ENCODE data around the gene MACROD2. TPM values are rescaled to one million over a fixed set of nuclear protein-coding genes. Genes with fewer than 3 reads are reported as not detected.

Gene MACROD2
- polyA plus RNA-seq, 6 donors from 2014 or later: 27.2 to 49.3 (median 36.4) TPM

- Mint-ChIP-seq H3K4me1 (no peaks in the 10 kb centered on the region), H3K27me3 (no peaks in the 10 kb centered on the region), H3K27ac (no peak overlapping the region), H3K4me3 (no peak overlapping the region), H3K9me3 (peaks cover 0 to 6% (median 1%) of the 10 kb centered on the region in 7 donors), H3K36me3 (no peaks in the 10 kb centered on the region)
- ATAC-seq (ENCODE audit: low read depth in 2 of 2) (no peak), DNase-seq (no peak)
Observed at GRCh38 chr20:14932040-14932439, 936.7 kb downstream of the MACROD2 start.

GRCh38 chr20:14935285-14935684, 940.0 kb downstream of the MACROD2 start:
- no peaks in the 10 kb centered on the region for H3K36me3 Mint-ChIP-seq
- no peak overlapping the region for H3K27ac Mint-ChIP-seq
- peaks cover under 1 to 13% (median 6%) of the 10 kb centered on the region in 7 donors for H3K9me3 Mint-ChIP-seq
- ATAC-seq (ENCODE audit: low read depth in 2 of 2): no peak
- H3K4me1 Mint-ChIP-seq: no peaks in the 10 kb centered on the region
- H3K4me3 Mint-ChIP-seq: no peak overlapping the region
- H3K27me3 Mint-ChIP-seq: no peaks in the 10 kb centered on the region
- DNase-seq: no peak

- H3K4me3 Mint-ChIP-seq: no peak overlapping the region
- ATAC-seq (ENCODE audit: low read depth in 2 of 2) (no peak), DNase-seq (no peak)
- no peak overlapping the region for H3K27ac Mint-ChIP-seq
- peaks cover 6 to 25% (median 13%) of the 10 kb centered on the region in 7 donors for H3K9me3 Mint-ChIP-seq
- no peaks in the 10 kb centered on the region for H3K27me3 Mint-ChIP-seq
- peaks cover 0 to 6% of the 10 kb centered on the region in 2 donors for H3K36me3 Mint-ChIP-seq
- H3K4me1 Mint-ChIP-seq: no peaks in the 10 kb centered on the region
Observed at GRCh38 chr20:14937021-14937420, 941.7 kb downstream of the MACROD2 start.

GRCh38 chr20:14937846-14938245, 942.5 kb downstream of the MACROD2 start:
- no peak for ATAC-seq (ENCODE audit: low read depth in 2 of 2)
- Mint-ChIP-seq H3K27ac (no peak overlapping the region), H3K4me3 (no peak overlapping the region), H3K36me3 (peaks cover 0 to 6% of the 10 kb centered on the region in 2 donors), H3K27me3 (no peaks in the 10 kb centered on the region), H3K9me3 (peaks cover 7 to 25% (median 13%) of the 10 kb centered on the region in 7 donors), H3K4me1 (no peaks in the 10 kb centered on the region)
- no peak for DNase-seq

GRCh38 chr20:14947536-14947935, 952.2 kb downstream of the MACROD2 start:
- DNase-seq (no peak), ATAC-seq (ENCODE audit: low read depth in 2 of 2) (no peak)
- Mint-ChIP-seq H3K4me1 (no peaks in the 10 kb centered on the region), H3K27me3 (no peaks in the 10 kb centered on the region), H3K27ac (no peak overlapping the region), H3K9me3 (no peaks in the 10 kb centered on the region), H3K4me3 (no peak overlapping the region), H3K36me3 (no peaks in the 10 kb centered on the region)

- Mint-ChIP-seq H3K4me3 (no peak overlapping the region), H3K36me3 (no peaks in the 10 kb centered on the region), H3K9me3 (no peaks in the 10 kb centered on the region), H3K27ac (no peak overlapping the region), H3K27me3 (no peaks in the 10 kb centered on the region), H3K4me1 (no peaks in the 10 kb centered on the region)
- no peak for ATAC-seq (ENCODE audit: low read depth in 2 of 2)
- no peak for DNase-seq
Observed at GRCh38 chr20:14947946-14948345, 952.6 kb downstream of the MACROD2 start.

- Mint-ChIP-seq H3K4me1 (no peaks in the 10 kb centered on the region), H3K9me3 (no peaks in the 10 kb centered on the region), H3K27ac (no peak overlapping the region), H3K27me3 (no peaks in the 10 kb centered on the region), H3K4me3 (no peak overlapping the region), H3K36me3 (no peaks in the 10 kb centered on the region)
- DNase-seq (no peak), ATAC-seq (ENCODE audit: low read depth in 2 of 2) (no peak)
Observed at GRCh38 chr20:14948416-14948815, 953.1 kb downstream of the MACROD2 start.

- H3K9me3 Mint-ChIP-seq: peaks cover 0 to 2% (median 0%) of the 10 kb centered on the region in 7 donors
- ATAC-seq (ENCODE audit: low read depth in 2 of 2) (no peak), DNase-seq (no peak)
- H3K27ac Mint-ChIP-seq: no peak overlapping the region
- H3K27me3 Mint-ChIP-seq: no peaks in the 10 kb centered on the region
- no peak overlapping the region for H3K4me3 Mint-ChIP-seq
- H3K4me1 Mint-ChIP-seq: no peaks in the 10 kb centered on the region
- H3K36me3 Mint-ChIP-seq: no peaks in the 10 kb centered on the region
Observed at GRCh38 chr20:14950633-14951032, 955.3 kb downstream of the MACROD2 start.

GRCh38 chr20:14951105-14951504, 955.8 kb downstream of the MACROD2 start:
- H3K9me3 Mint-ChIP-seq: peaks cover 0 to 2% (median 0%) of the 10 kb centered on the region in 7 donors
- ATAC-seq (ENCODE audit: low read depth in 2 of 2) (no peak), DNase-seq (no peak)
- H3K4me1 Mint-ChIP-seq: no peaks in the 10 kb centered on the region
- no peak overlapping the region for H3K27ac Mint-ChIP-seq
- no peaks in the 10 kb centered on the region for H3K36me3 Mint-ChIP-seq
- no peaks in the 10 kb centered on the region for H3K27me3 Mint-ChIP-seq
- no peak overlapping the region for H3K4me3 Mint-ChIP-seq

- Mint-ChIP-seq H3K27me3 (no peaks in the 10 kb centered on the region), H3K4me1 (no peaks in the 10 kb centered on the region), H3K36me3 (no peaks in the 10 kb centered on the region), H3K27ac (no peak overlapping the region), H3K4me3 (no peak overlapping the region), H3K9me3 (peaks cover 0 to 2% (median 0%) of the 10 kb centered on the region in 7 donors)
- DNase-seq (no peak), ATAC-seq (ENCODE audit: low read depth in 2 of 2) (no peak)
Observed at GRCh38 chr20:14951707-14952418, 956.5 kb downstream of the MACROD2 start.

GRCh38 chr20:14953736-14954135, 958.4 kb downstream of the MACROD2 start:
- H3K27ac Mint-ChIP-seq: no peak overlapping the region
- DNase-seq: no peak
- H3K9me3 Mint-ChIP-seq: peaks cover 0 to 2% (median 0%) of the 10 kb centered on the region in 7 donors

GRCh38 chr20:14955399-14955798, 960.1 kb downstream of the MACROD2 start:
- Mint-ChIP-seq H3K27ac (no peak overlapping the region), H3K4me3 (no peak overlapping the region), H3K36me3 (no peaks in the 10 kb centered on the region), H3K4me1 (no peaks in the 10 kb centered on the region), H3K27me3 (peaks cover 0 to 6% (median 0%) of the 10 kb centered on the region in 3 donors), H3K9me3 (peaks cover 0 to 4% (median 0%) of the 10 kb centered on the region in 7 donors)
- no peak for DNase-seq
- no peak for ATAC-seq (ENCODE audit: low read depth in 2 of 2)

More at GRCh38 chr20:14953736-14954135, 958.4 kb downstream of the MACROD2 start:
- no peaks in the 10 kb centered on the region for H3K4me1 Mint-ChIP-seq
- no peaks in the 10 kb centered on the region for H3K27me3 Mint-ChIP-seq
- no peak overlapping the region for H3K4me3 Mint-ChIP-seq
- ATAC-seq (ENCODE audit: low read depth in 2 of 2): no peak
- H3K36me3 Mint-ChIP-seq: no peaks in the 10 kb centered on the region

GRCh38 chr20:14956026-14956425, 960.7 kb downstream of the MACROD2 start:
- H3K4me1 Mint-ChIP-seq: no peaks in the 10 kb centered on the region
- no peak overlapping the region for H3K4me3 Mint-ChIP-seq
- H3K27ac Mint-ChIP-seq: no peak overlapping the region
- H3K36me3 Mint-ChIP-seq: no peaks in the 10 kb centered on the region
- ATAC-seq (ENCODE audit: low read depth in 2 of 2) (no peak), DNase-seq (no peak)
- H3K9me3 Mint-ChIP-seq: peaks cover 0 to 4% (median 0%) of the 10 kb centered on the region in 7 donors
- H3K27me3 Mint-ChIP-seq: peaks cover 0 to 6% (median 0%) of the 10 kb centered on the region in 3 donors

- DNase-seq (no peak), ATAC-seq (ENCODE audit: low read depth in 2 of 2) (no peak)
- Mint-ChIP-seq H3K27me3 (peaks cover 0 to 6% (median 0%) of the 10 kb centered on the region in 3 donors), H3K27ac (no peak overlapping the region), H3K4me1 (no peaks in the 10 kb centered on the region), H3K9me3 (peaks cover 0 to 4% (median 0%) of the 10 kb centered on the region in 7 donors), H3K4me3 (no peak overlapping the region), H3K36me3 (no peaks in the 10 kb centered on the region)
Observed at GRCh38 chr20:14956538-14956937, 961.2 kb downstream of the MACROD2 start.
